Measurements from ENCODE around the gene STK35. TPM values are rescaled to one million over a fixed set of nuclear protein-coding genes. Genes with fewer than 3 reads are reported as not detected.

STK35 gene
- total and polyA plus RNA-seq, 2 experiments from 2014 or later: 14.2 to 59.7 TPM

DNA sequence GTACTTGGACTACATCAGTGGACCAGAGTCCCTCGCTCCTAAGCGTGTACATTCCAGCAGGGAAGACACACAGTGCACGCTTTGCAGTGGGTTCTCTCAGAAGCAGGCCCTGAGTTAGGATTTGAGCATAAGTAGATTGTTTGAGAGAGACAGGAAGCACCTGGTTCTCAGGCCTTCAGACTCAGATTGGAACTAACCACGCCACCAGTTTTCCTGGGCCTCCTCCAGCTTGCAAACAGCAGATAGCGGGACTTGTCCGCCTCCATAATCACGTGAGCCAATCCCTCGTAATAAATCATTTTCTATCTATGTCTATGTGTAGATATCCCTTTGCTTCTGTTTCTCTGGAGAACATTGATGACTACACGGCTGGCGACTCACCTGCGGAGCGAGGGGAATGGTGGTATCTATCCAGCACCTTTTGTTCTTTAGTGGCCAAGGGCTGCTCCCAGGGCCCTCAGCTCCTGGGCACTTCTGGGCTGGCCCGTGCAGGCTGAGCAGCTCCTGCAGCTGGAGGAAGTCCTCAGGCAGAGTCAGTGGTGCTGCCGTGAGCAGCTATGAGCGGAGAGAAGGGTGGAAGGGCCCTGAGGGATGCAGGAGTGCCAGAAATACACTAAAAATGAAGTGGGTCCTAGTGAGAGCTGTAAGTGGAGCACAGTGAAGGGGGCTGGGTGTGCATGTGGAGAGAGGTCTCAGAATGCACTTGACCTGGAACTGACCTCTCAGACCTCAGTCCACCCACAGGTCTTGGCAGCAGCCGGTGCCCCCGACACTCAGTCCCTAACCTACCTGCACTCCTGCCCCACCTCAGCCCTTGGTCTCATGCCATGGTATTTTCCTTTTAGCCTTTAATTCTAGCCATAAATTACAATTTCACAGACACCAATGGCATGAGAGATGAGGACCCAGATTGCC lies 76.9 kb downstream of the STK35 start:
- H3K4me1 ChIP-seq (ENCODE audit: insufficient read depth): no peaks in the 10 kb centered on the region
- H3K27ac ChIP-seq (ENCODE audit: low read depth): no peak overlapping the region
- Mint-ChIP-seq H3K4me3 (no peak overlapping the region), H3K9me3 (no peaks in the 10 kb centered on the region), H3K36me3 (ENCODE audit: low read depth) (no peaks in the 10 kb centered on the region), H3K27ac (no peak overlapping the region), H3K4me1 (no peaks in the 10 kb centered on the region), H3K27me3 (ENCODE audit: insufficient read depth, low read depth, poor library complexity) (peaks cover 2% of the 10 kb centered on the region)
- no peak overlapping the region for H3K4me2 ChIP-seq
- H3K4me3 ChIP-seq: no peak overlapping the region
- H2AFZ ChIP-seq: no peak overlapping the region
- no peak for TF ChIP-seq POLR2AphosphoS5 (IDR thresholded peaks at IDR 0.05; ENCODE audit: low read depth)
- TF ChIP-seq, protein P1, sequence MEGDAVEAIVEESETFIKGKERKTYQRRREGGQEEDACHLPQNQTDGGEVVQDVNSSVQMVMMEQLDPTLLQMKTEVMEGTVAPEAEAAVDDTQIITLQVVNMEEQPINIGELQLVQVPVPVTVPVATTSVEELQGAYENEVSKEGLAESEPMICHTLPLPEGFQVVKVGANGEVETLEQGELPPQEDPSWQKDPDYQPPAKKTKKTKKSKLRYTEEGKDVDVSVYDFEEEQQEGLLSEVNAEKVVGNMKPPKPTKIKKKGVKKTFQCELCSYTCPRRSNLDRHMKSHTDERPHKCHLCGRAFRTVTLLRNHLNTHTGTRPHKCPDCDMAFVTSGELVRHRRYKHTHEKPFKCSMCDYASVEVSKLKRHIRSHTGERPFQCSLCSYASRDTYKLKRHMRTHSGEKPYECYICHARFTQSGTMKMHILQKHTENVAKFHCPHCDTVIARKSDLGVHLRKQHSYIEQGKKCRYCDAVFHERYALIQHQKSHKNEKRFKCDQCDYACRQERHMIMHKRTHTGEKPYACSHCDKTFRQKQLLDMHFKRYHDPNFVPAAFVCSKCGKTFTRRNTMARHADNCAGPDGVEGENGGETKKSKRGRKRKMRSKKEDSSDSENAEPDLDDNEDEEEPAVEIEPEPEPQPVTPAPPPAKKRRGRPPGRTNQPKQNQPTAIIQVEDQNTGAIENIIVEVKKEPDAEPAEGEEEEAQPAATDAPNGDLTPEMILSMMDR (conservative IDR thresholded peaks at IDR 0.05; ENCODE audit: low read depth in 2 of 2): no peak
- TF ChIP-seq ZNF331 (CRISPR knock-in tag; IDR thresholded peaks at IDR 0.05; ENCODE audit: low read depth): no peak
- TF ChIP-seq NANOG (IDR thresholded peaks at IDR 0.05; ENCODE audit: borderline replicate concordance): no peak
- no peak for TF ChIP-seq EZH2 (IDR thresholded peaks at IDR 0.05; ENCODE audit: low read depth, unreplicated experiment)
- TF ChIP-seq, protein P2, sequence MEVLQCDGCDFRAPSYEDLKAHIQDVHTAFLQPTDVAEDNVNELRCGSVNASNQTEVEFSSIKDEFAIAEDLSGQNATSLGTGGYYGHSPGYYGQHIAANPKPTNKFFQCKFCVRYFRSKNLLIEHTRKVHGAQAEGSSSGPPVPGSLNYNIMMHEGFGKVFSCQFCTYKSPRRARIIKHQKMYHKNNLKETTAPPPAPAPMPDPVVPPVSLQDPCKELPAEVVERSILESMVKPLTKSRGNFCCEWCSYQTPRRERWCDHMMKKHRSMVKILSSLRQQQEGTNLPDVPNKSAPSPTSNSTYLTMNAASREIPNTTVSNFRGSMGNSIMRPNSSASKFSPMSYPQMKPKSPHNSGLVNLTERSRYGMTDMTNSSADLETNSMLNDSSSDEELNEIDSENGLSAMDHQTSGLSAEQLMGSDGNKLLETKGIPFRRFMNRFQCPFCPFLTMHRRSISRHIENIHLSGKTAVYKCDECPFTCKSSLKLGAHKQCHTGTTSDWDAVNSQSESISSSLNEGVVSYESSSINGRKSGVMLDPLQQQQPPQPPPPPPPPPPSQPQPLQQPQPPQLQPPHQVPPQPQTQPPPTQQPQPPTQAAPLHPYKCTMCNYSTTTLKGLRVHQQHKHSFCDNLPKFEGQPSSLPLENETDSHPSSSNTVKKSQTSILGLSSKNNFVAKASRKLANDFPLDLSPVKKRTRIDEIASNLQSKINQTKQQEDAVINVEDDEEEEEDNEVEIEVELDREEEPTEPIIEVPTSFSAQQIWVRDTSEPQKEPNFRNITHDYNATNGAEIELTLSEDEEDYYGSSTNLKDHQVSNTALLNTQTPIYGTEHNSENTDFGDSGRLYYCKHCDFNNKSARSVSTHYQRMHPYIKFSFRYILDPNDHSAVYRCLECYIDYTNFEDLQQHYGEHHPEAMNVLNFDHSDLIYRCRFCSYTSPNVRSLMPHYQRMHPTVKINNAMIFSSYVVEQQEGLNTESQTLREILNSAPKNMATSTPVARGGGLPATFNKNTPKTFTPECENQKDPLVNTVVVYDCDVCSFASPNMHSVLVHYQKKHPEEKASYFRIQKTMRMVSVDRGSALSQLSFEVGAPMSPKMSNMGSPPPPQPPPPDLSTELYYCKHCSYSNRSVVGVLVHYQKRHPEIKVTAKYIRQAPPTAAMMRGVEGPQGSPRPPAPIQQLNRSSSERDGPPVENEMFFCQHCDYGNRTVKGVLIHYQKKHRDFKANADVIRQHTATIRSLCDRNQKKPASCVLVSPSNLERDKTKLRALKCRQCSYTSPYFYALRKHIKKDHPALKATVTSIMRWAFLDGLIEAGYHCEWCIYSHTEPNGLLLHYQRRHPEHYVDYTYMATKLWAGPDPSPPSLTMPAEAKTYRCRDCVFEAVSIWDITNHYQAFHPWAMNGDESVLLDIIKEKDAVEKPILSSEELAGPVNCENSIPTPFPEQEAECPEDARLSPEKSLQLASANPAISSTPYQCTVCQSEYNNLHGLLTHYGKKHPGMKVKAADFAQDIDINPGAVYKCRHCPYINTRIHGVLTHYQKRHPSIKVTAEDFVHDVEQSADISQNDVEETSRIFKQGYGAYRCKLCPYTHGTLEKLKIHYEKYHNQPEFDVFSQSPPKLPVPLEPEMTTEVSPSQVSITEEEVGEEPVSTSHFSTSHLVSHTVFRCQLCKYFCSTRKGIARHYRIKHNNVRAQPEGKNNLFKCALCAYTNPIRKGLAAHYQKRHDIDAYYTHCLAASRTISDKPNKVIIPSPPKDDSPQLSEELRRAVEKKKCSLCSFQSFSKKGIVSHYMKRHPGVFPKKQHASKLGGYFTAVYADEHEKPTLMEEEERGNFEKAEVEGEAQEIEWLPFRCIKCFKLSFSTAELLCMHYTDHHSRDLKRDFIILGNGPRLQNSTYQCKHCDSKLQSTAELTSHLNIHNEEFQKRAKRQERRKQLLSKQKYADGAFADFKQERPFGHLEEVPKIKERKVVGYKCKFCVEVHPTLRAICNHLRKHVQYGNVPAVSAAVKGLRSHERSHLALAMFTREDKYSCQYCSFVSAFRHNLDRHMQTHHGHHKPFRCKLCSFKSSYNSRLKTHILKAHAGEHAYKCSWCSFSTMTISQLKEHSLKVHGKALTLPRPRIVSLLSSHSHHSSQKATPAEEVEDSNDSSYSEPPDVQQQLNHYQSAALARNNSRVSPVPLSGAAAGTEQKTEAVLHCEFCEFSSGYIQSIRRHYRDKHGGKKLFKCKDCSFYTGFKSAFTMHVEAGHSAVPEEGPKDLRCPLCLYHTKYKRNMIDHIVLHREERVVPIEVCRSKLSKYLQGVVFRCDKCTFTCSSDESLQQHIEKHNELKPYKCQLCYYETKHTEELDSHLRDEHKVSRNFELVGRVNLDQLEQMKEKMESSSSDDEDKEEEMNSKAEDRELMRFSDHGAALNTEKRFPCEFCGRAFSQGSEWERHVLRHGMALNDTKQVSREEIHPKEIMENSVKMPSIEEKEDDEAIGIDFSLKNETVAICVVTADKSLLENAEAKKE (CRISPR knock-in tag; IDR thresholded peaks at IDR 0.05): no peak
- TF ChIP-seq STAT1 (IDR thresholded peaks at IDR 0.05; ENCODE audit: unreplicated experiment): no peak
- no peak for TF ChIP-seq CREB1 (CRISPR knock-in tag; IDR thresholded peaks at IDR 0.05; ENCODE audit: low read depth)
- H3F3A ChIP-seq (replicated peaks; ENCODE audit: low read depth): no peaks in the 10 kb centered on the region
- H3K9me2 ChIP-seq (ENCODE audit: insufficient read depth): no peaks in the 10 kb centered on the region
- ATAC-seq (no peak), DNase-seq (ENCODE audit: low spot score) (no peak)
- H3K36me3 ChIP-seq (ENCODE audit: insufficient read depth): no peaks in the 10 kb centered on the region
- H4K20me1 ChIP-seq (replicated peaks; ENCODE audit: insufficient read depth): no peaks in the 10 kb centered on the region
- H3K27me3 ChIP-seq (ENCODE audit: insufficient read depth): no peaks in the 10 kb centered on the region
- H3K79me2 ChIP-seq (replicated peaks; ENCODE audit: insufficient read depth): no peaks in the 10 kb centered on the region
